ENCODE data around the gene RFC3.

DNA sequence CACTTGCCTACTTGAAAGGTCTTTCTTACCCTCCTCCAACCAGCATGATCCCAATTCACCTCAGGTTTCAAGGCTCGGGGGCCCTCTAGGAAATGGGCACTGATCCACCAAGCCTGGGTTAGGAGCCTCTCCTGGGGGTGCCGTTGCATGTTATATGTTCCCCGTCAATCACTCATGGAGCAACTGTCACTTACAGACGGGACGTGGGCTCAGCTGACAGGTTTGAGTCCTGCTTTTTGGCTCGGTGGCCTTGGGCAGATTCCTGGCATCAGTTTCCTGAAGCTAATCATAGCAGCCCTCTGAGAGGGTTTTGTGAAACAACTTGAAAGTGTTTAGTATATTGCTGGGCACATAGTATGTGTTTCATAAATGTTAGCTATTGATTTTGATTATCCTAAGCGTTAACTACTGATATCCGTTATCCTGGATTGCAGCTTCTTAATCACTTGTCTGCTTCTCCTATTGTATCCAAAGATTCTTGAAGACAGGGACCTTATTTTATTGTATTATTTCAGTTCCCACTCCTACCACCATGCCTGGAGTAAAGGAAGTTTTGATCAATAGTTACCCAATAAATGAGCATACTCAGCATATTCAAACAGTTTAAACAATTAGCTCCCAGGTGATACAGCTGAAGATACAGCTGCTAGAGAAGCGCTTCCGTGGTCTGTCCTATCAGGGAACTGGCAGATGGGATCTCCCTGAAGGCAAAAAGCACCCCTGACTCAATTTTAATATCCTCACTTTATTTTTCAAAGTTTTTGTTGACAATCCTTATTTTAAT lies 57.9 kb downstream of the RFC3 start:
- no peak for TF ChIP-seq CTCF (IDR thresholded peaks at IDR 0.05; ENCODE audit: poor library complexity)
- no peak for TF ChIP-seq EZH2 (IDR thresholded peaks at IDR 0.05; ENCODE audit: borderline replicate concordance)
